Right lobe of liver (tissue), 4 donors: Measurements from ENCODE around the gene MCM7.

Experiments used
- POLR2A ChIP-seq: fragments of 450-650 bp; IDR thresholded peaks from one replicate; pipeline ENCODE4 v1.6.1; 2017; ENCODE audit warnings: antibody characterized with exemption, mild to moderate bottlenecking
- TF ChIP-seq, protein P1 (sequence below), 4 donors: fragments of 200-600 bp in 3 of 4; fragments of 450-650 bp in 1 of 4; IDR thresholded peaks; one replicate each; pipeline versions ENCODE4 v1.5.1 to v1.8.0; 2016 to 2022; ENCODE audit warnings: antibody characterized with exemption in 4 of 4, mild to moderate bottlenecking in 2 of 4
- donor health status: DM: no; HTN: no; CAD: no.
- donor health status: DM: no; HTN: no; CAD: no.
- donor health status: DM: no; HTN: yes; CAD: no.

DNA sequence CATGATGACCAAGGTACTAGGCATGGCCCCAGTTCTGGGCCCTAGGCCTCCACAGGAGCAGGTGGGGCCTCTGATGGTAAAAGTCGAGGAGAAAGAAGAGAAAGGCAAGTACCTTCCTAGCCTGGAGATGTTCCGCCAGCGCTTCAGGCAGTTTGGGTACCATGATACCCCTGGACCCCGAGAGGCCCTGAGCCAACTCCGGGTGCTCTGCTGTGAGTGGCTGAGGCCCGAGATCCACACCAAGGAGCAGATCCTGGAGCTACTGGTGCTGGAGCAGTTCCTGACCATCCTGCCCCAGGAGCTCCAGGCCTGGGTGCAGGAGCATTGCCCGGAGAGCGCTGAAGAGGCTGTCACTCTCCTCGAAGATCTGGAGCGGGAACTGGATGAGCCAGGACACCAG, 44.2 kb downstream of the MCM7 start:
- TF ChIP-seq, protein P1, sequence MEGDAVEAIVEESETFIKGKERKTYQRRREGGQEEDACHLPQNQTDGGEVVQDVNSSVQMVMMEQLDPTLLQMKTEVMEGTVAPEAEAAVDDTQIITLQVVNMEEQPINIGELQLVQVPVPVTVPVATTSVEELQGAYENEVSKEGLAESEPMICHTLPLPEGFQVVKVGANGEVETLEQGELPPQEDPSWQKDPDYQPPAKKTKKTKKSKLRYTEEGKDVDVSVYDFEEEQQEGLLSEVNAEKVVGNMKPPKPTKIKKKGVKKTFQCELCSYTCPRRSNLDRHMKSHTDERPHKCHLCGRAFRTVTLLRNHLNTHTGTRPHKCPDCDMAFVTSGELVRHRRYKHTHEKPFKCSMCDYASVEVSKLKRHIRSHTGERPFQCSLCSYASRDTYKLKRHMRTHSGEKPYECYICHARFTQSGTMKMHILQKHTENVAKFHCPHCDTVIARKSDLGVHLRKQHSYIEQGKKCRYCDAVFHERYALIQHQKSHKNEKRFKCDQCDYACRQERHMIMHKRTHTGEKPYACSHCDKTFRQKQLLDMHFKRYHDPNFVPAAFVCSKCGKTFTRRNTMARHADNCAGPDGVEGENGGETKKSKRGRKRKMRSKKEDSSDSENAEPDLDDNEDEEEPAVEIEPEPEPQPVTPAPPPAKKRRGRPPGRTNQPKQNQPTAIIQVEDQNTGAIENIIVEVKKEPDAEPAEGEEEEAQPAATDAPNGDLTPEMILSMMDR (IDR thresholded peaks at IDR 0.05), result no peak
- TF ChIP-seq POLR2A, result no peak
